Endothelial cell (in vitro differentiated cells): ENCODE measurements around the gene TMEM163. TPM values are rescaled to one million over a fixed set of nuclear protein-coding genes. Genes with fewer than 3 reads are reported as not detected.

Experiments used
- DNase-seq: peaks from one replicate; pipeline ENCODE4 v3.0.0; 2021; ENCODE audit warnings: low spot score
- H3K27ac Mint-ChIP-seq: one replicate; pipeline ENCODE4 v1.8.0; 2021; ENCODE audit warnings: mixed read lengths, inconsistent platforms; ENCODE audit not compliant: unreplicated experiment
- H3K27me3 Mint-ChIP-seq: one replicate; pipeline ENCODE4 v1.8.0; 2021; ENCODE audit warnings: mild to moderate bottlenecking, moderate library complexity, mixed read lengths, inconsistent platforms; ENCODE audit not compliant: unreplicated experiment
- H3K36me3 Mint-ChIP-seq: one replicate; pipeline ENCODE4 v1.8.0; 2021; ENCODE audit warnings: mild to moderate bottlenecking, low read depth, mixed read lengths, inconsistent platforms; ENCODE audit not compliant: unreplicated experiment
- H3K4me1 Mint-ChIP-seq: one replicate; pipeline ENCODE4 v1.8.0; 2021; ENCODE audit warnings: mild to moderate bottlenecking, mixed read lengths, inconsistent platforms; ENCODE audit not compliant: unreplicated experiment
- H3K4me3 Mint-ChIP-seq: one replicate; pipeline ENCODE4 v1.8.0; 2021; ENCODE audit warnings: mild to moderate bottlenecking, mixed read lengths, inconsistent platforms; ENCODE audit not compliant: unreplicated experiment
- H3K9me3 Mint-ChIP-seq: one replicate; pipeline ENCODE4 v1.8.0; 2021; ENCODE audit warnings: mixed read lengths, inconsistent platforms; ENCODE audit not compliant: unreplicated experiment
- CTCF ChIP-seq: fragments of 200-600 bp; sonication (generic); IDR thresholded peaks from one replicate; pipeline ENCODE4 v1.5.0; 2021; ENCODE audit warnings: antibody characterized with exemption; ENCODE audit not compliant: unreplicated experiment
- total RNA-seq: library from RNA; stranded (reverse); fragmentation: NEBNext Ultra II Directional; extraction: Animal tissue kit (Norgen Biotek cat#: 25700); gene quantifications from one replicate; pipeline ENCODE4 v1.2.1, GENCODE V29; 2021; ENCODE audit not compliant: unreplicated experiment

The TMEM163 gene
- total RNA-seq, 1 donor from 2014 or later = 150 TPM

DNA sequence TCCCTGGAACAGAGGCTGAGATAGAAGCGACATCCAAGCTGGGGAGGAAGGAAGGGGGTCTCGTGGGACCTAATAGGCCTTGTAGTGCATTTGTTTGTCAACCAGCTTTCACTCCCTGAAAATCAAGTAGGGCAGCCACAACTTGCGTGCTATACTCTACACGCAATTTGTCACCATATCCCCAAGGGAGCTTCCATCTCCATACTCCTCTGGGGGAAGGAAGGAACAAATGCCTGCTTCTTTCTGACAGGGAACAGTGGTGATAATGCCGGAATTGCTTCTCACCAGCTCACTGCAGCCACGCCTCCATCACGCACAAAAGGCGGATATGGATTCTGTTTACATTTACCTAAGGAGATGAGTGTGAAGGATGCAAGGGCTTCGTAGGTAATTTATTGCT is 213.4 kb downstream of the TMEM163 start:
- Mint-ChIP-seq H3K27ac (no peak overlapping the region), H3K36me3 (peaks cover 37% of the 10 kb centered on the region), H3K4me3 (no peak overlapping the region)

DNA sequence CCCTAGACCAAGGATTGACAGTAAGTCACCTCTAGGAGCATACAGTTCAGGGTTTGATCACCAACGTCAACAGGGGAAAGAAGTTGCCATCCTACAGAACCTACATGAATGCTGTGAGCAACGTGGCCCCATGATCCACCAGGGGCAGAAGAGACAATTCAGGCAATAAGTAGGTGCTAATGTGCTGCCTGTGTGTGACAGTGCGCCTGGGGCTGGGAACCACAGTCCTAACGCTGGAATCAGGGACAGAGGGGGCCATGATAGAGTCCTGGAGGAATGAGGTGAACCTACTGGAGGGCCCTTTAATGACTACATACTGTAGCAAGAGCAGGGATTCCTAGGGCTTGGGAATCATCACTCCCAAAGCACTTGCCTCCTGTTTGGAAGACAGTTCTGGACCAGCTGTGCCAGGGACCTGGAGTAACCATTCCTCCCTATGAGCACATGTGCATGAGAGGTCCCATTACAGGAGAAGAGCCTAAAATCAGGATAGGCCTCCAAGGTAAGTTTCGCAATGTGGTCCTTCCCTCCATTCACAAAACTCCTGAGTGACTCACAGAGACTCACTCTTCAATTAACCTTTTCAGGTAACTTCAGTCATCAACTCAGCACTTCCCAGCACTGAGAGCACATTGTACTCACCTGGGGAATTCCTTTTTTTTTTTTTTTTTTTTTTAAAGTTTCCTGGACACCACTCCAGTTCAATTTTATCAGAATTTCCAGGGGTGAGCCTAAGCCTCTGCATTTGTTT is 214.0 kb downstream of the TMEM163 start:
- no peak for DNase-seq
- H3K4me1 Mint-ChIP-seq = no peaks in the 10 kb centered on the region
- H3K36me3 Mint-ChIP-seq = peaks cover 41% of the 10 kb centered on the region
- no peak for TF ChIP-seq CTCF
- no peak overlapping the region for H3K27ac Mint-ChIP-seq
- H3K4me3 Mint-ChIP-seq = peak overlapping the region; percentile 16
- H3K9me3 Mint-ChIP-seq = no peaks in the 10 kb centered on the region
- peaks cover 6% of the 10 kb centered on the region for H3K27me3 Mint-ChIP-seq

More for the DNA sequence above, 213.4 kb downstream of the TMEM163 start:
- TF ChIP-seq CTCF = no peak
- peaks cover 6% of the 10 kb centered on the region for H3K27me3 Mint-ChIP-seq
- DNase-seq = no peak
- H3K4me1 Mint-ChIP-seq = no peaks in the 10 kb centered on the region
- no peaks in the 10 kb centered on the region for H3K9me3 Mint-ChIP-seq

DNA sequence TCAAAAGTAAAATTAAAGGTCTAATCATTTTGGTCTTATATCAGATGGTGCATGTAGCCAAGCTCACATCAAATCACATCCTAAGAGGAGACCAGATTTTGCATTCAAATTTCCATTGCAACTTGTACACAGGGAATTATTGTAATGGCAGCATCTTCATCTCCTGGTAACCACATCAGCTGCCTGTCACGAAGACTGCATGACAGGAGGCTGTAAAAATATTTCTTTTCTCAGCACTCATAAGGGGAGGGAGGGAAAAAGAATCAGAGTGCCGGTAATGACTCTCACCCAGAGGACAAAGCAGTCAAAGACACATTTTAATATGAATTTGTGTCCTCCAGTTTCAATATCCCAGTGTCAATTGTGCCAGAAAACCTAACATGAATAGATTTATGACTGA is 216.7 kb downstream of the TMEM163 start:
- H3K4me1 Mint-ChIP-seq = no peaks in the 10 kb centered on the region
- H3K27me3 Mint-ChIP-seq = peaks cover 6% of the 10 kb centered on the region
- no peak for DNase-seq
- peaks cover 44% of the 10 kb centered on the region for H3K36me3 Mint-ChIP-seq
- peak overlapping the region; percentile 21 for H3K27ac Mint-ChIP-seq
- no peak overlapping the region for H3K4me3 Mint-ChIP-seq
- TF ChIP-seq CTCF = no peak
- H3K9me3 Mint-ChIP-seq = no peaks in the 10 kb centered on the region

GRCh38 chr2:134501476-134502091 is 217.2 kb downstream of the TMEM163 start:
- Mint-ChIP-seq H3K27me3 (peaks cover 9% of the 10 kb centered on the region), H3K9me3 (no peaks in the 10 kb centered on the region), H3K36me3 (peaks cover 50% of the 10 kb centered on the region), H3K27ac (no peak overlapping the region), H3K4me1 (no peaks in the 10 kb centered on the region), H3K4me3 (no peak overlapping the region)
- TF ChIP-seq CTCF = no peak
- no peak for DNase-seq

DNA sequence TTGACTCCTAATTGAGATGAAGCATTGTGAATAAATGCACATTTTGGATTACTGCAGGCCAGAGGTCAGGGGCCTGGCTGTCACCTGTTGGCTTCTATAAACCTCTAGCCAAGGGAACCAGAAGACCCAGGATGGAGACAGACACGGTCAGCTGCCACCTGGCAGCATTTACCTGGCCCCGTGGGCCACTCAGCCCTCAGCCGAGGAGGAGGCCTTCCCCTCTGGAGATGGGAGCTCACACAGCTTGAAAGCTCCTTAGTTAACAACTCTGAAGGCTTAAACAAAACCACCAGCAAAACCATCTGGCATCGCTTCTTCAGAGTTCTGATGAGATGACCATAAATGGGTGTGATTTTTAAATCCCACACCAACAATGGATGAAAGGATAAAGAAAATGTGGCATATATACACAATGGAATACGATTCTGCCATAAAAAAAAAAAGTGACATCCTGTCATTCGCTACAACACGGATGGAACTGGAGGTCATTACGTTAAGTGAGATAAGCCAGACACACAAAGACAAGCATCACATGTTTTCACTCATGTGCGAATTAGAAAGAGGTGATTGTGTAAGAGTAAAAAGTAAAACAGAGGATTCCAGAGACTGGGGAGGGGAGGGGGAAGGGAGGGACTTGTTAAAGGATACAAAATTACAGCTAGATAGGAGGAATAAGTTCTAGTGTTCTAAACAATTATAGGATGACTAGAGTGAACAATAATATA is 218.4 kb downstream of the TMEM163 start:
- no peak for DNase-seq
- no peaks in the 10 kb centered on the region for H3K4me1 Mint-ChIP-seq
- no peak overlapping the region for H3K4me3 Mint-ChIP-seq
- H3K27ac Mint-ChIP-seq = peak overlapping the region; percentile 55
- H3K36me3 Mint-ChIP-seq = peaks cover 53% of the 10 kb centered on the region
- TF ChIP-seq CTCF = no peak
- no peaks in the 10 kb centered on the region for H3K9me3 Mint-ChIP-seq
- H3K27me3 Mint-ChIP-seq = peaks cover 10% of the 10 kb centered on the region
